ENCODE data around the gene GPATCH8.

DNA sequence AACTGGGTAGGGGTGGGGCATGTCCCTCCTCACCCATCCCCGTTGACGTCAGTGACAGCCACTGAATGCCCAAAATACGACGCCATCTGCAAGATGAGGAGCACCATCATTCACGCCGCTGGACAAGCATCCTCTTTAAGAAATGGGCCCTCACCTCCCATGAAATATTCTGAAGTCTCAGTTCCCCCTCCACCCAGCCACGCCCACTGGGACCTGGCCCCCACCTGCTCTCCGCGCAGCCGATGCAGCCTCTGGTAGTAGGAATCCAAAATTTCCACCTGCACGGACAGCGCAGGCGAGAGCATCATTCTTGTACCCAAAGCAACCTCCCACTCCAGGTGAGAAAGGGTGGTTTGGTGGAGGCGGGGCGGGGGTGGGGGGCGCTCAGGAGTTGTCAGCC is 119.3 kb downstream of the GPATCH8 start:
- TF ChIP-seq EZH2 (IDR thresholded peaks at IDR 0.05; ENCODE audit: low read length): no peak
- TF ChIP-seq, protein P1, sequence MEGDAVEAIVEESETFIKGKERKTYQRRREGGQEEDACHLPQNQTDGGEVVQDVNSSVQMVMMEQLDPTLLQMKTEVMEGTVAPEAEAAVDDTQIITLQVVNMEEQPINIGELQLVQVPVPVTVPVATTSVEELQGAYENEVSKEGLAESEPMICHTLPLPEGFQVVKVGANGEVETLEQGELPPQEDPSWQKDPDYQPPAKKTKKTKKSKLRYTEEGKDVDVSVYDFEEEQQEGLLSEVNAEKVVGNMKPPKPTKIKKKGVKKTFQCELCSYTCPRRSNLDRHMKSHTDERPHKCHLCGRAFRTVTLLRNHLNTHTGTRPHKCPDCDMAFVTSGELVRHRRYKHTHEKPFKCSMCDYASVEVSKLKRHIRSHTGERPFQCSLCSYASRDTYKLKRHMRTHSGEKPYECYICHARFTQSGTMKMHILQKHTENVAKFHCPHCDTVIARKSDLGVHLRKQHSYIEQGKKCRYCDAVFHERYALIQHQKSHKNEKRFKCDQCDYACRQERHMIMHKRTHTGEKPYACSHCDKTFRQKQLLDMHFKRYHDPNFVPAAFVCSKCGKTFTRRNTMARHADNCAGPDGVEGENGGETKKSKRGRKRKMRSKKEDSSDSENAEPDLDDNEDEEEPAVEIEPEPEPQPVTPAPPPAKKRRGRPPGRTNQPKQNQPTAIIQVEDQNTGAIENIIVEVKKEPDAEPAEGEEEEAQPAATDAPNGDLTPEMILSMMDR (optimal IDR thresholded peaks at IDR 0.05 in 1 of 3, IDR thresholded peaks at IDR 0.05 in 1 of 3, conservative IDR thresholded peaks at IDR 0.05 in 1 of 3; ENCODE audit: extremely low read depth in 1 of 3, insufficient read depth in 2 of 3, low read length in 3 of 3): no peak

Data from keratinocyte (primary cell).